ENCODE data around the gene PLXNA2.

PLXNA2 gene

DNA sequence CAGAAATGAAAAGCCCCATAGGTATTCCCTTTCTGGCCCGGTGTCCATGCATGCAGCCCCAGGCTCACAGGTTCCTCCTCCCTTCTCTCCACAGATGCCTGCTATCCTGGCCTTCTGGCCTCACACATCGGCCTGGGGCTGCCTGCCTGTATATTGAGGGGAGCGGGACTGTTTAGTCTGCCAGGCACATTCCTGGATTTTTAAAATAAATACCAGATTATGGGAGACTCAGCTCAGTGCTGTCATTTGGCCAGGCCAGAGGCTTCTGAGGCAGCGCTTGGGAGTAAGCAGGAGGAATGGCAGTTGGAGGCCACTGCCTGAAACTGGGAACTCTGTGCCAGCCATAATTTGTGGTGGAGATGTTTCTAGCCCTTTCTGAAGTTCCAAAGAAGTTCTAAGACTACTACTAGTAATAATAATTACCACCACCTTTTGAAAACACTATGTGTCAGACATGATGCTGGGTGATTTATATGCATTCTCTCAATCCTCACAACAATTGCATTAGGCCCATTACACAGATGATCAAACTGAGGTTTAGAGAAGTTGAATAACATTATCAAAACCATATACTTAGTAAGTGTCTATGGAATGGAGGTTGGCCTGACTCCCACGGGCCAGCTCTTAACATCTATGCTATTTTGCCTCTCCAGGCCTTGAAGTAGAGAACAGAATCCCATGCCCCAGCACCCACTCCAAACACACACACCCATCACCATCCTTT, 107.6 kb downstream of the PLXNA2 start:
- no peak for DNase-seq

DNA sequence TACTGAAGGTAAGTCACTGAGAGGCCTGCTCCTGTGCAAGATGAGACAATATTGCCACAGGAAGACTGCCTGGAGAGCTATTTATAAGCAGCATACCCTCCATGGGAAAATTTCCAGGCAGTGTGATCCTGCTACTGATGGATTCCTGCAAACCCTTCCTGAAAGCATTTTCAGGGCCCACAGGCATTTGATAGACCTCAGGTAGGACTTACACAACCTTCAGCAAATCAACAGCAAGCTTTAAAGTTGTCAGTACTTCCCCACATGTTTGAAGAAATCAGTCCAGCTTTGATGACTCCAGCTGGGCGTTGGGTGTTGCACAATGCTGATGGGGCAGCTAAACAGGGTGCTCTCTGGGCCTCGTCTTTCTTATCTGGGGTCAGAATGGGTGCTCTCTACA, 108.8 kb downstream of the PLXNA2 start:
- no peak for DNase-seq

DNA sequence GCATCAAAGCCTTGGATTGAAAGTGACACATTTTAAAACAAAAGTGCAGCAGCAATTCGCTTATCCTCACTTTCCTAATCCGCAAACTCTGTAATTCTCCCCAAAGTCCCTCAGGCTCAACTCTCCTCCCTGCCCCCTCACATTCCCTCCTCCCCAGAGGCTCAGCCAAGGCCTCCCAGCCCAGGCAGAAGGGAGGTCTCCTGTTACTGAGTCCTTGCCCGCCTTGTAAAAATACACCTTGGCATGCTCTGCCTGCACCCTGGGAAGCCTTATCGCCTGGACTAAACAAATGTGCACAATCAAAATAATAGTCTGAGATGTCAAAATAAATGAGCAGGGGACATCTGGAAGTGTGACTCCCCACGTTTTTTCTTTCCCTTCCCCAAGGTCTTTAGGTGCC, 109.7 kb downstream of the PLXNA2 start:
- DNase-seq, result no peak

DNA sequence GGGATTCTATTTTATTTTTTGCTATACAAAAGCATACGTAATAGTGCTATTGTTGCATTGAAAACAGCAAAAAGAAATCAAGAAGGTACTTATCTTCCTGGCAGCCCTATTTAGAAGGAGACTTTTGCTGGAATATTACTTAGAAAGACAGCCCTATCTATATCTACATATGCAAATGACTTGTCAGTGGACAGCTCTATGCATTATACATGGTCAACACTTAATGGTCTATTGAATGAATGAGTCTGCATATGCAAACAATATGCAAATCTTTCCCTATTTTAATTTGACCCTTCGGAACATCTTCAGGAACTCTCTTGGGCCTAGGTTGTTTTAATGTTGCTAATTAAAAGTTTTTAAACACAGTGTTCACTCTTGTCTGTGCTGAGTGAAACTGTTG, 110.8 kb downstream of the PLXNA2 start:
- no peak for DNase-seq

DNA sequence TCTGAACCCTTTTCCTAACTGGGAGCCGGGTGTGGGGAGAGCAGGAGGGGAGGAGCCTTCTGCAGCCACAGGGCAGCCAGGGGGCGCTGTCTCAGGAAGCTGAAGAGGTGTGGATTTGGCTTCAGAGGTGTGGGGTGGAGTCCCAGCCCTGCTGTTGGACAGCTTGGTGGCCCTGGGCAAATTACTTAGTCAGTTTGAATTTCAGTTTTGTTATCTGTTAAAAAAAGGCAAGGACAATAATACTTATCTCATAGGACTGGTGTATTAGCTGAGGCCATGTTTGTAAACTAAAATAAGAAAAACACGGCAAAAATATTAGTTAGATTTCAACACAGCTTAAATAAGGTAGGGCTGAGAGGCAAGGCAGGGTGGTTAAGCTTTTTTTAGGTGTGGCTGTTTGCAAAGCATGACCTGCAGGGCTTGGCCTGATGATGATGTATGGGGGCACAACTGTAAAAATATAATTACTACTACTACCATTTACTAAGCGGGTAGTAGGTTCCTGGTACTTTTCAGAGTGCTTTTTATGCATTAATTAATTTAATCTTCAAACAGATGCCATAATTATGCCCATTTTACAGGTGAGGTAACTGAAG, 111.8 kb downstream of the PLXNA2 start:
- DNase-seq, result peak; percentile 76

DNA sequence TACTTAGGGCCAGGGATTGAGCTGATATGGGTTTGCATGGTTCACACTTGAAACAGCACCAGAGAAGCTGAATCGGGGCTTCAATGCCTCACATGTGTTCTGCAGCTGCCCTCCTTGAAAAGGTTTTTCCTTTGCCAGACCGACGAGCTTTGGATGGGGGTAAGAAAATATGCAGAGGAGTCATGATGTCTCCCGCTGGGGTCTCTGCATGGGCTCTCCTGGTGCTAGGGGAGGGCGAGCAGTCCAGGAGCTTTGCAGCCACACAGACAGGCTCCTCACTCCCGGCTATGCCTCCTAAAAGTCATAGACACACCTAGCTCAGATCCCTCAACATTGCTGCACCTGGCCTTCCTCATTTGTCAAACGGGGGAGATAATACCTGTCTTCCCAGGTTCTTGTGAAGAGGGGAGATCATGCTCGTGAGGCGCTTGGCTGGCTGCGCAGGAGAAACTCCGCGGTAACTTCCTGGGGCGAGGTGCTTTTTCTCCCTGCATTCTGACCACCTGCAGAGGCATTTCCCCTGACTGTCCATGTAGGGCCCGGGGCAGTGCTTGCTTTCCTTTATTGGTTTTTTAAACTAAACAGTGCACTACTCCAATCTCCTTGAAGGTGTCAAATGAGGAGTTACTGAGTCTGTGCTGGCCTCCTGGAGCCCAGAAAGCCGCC, 112.4 kb downstream of the PLXNA2 start:
- no peak for DNase-seq

DNA sequence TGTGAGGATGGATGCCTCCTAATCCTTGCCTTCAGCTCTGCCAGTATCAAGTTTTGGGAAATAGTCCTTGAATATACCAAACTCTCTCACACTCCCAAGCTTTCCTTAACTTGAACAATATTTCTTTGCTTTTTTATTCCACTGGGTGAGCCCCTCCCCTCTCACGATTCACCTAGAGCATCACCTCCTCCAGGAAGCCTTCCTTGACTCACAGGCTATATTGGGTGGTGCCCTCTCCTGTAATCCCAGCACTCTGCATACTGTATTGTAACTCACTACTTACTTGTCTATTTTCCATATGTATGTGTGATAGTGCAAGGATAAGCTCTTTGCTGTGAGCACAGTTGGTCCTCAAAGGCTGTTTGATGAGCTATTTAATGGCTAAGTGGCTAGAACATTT, 114.7 kb downstream of the PLXNA2 start:
- no peak for DNase-seq

DNA sequence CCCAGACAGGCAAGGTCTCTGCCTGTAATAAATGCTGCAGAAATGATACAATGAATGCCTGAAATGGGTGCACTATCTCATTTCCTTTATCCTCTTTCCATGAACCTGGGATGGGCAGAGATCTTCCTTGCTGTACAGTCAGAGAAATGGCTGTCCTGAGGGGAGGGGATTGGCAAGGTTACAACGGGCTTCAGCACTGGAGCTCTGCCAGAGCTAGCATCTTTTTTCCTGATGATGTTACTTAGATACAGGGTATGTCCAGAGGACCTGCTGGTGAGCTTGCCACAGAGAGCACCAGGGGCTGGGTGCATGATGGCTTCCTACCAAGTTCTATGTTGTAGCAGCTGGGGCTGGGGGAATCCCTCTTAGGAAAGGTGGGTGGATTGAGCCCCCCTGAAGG, 115.1 kb downstream of the PLXNA2 start:
- no peak for DNase-seq

DNA sequence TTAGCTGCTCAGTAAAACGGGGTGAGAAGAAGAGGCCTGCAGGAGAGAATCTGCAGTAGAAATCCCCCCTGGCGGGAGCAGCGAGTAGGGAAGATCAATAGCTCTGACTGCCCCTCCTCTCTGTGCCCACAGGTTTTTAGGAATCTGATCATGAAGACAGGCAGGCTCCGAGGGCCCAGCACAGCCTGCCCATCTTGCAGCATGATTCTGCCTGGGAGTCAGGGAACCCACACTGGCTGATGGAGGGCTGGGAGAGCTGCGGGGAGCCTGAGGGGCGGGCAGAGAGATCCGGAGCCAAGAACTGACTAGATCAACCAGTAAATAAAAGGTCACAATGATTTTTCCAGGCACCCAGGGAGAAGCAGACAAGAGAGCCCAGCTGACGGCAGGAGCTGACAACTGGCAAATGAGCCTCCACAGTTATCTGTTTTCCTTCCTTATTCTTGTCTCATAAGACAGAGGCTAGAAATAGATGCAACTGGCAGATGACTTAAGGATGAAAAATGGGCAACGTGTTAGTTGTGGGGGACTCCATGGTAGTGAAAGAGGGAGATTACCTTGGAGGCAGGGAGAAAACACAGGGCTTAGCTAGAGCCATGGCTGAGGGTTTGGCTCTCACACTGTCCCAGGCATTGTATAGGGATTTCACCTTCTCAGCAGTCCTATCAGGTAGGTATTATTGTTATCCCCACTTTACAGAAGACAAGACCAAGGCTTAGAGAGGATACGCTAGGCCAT, 116.2 kb downstream of the PLXNA2 start:
- no peak for DNase-seq

DNA sequence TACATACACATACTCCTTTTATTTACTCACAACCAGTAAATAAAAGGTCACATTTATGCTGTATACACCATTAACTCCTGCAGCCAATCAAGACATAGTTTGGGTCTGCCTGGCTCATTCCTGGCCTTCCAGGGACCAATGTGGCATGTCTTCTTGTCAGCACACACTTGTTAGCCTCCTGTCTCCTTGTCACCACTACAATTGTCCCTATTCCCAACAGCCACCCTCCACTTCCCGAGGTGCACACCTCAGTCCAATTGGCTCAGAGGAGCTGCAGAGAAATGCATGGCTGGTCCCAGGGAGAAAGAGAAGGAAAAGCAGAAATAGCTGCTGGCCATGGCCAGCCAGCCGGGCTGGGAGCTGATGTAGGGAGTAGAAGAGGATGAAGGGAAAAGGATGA, 116.9 kb downstream of the PLXNA2 start:
- DNase-seq, result no peak

DNA sequence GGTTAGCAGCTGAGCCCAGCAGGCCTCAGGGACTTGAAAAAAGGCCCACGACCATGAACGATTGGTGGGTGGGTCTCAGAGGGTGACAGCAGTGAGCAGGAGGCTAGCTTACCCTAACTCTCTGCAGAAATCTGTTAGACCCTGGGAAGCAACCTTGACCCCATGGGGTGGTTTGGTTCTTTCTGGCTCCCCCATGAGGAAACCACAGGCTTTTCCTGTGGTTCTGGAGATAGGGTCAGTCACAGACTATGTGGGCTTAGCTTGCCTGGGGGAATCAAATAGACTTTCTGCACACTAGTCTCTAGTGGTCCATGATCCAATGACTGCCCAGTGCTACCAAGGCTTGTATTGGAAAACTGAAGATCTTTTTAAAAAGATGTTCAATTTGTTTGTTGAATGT, 118.1 kb downstream of the PLXNA2 start:
- no peak for DNase-seq

DNA sequence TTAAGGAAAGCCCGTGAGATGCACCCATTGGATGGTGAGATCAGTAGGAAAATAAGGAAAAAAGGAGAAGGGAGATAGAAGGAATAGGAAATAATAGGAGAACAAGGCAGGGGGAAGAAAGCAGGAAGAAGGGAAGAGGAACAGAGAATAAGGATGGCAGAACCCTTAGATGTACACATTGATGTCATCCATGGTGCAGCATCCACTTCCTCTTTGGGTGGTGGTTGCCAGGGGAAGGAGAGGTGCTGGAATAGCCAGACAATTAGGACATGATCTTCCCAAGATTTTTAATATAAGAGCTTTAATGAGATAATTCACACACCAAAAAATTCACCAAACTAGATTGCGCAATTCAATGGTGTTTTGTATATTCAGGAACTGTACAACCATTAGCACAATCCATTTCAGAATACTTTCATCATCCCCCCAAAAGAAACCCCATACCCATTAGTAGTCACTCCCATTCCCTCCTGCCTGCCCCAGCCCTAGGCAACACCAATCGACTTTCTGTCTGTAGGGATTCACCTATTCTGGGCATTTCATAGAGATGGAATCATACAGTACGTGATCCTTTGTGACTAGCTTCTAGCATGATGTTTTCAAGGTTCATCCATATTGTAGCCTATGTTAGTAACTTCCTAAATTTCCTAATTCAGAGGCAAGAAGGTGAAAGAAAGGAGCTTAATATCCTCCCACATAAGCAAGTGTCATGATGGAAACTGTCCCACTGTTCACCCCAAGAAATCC, 121.4 kb downstream of the PLXNA2 start:
- no peak for DNase-seq

DNA sequence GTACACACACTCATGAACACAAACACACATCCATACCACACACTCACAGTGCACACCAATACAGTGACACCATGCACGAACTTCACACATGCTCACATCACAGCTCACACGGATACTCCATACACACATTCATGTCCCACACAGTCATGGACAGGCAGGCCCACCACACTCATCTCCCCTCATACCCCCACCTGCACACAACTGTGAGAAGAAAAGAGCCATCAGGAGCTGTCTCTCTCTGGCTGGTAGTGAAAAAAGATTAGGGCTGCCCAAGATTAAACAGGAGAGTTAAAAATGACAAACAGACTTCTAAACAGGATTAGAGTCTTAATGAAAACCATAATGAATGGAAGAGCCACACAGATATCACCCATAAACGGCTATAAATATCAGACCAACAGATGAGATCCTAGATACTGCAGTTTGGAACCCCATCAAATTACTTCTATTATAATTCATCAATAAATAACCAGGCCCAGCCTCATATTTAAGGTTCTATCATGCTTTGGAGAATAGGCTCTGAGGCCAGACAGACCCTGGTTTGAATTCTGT, 122.3 kb downstream of the PLXNA2 start:
- DNase-seq, result no peak

DNA sequence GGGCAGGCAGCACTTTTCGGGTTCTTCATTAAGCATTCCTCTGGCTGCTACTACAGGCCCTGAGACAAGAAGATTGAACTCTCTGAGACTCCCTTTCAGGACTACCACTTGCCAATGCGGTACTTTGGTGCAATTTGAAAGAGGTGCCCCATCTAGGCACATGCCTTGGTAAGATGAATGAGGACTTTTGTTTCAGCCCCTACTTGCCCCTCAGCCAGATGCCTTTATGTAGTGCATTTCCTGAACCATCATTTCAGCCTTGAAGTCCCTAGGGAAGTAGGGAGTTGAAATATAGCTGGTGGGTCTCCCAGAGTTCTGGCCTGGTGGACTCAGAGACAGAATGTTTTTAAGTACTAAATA, 123.8 kb downstream of the PLXNA2 start:
- no peak for DNase-seq

DNA sequence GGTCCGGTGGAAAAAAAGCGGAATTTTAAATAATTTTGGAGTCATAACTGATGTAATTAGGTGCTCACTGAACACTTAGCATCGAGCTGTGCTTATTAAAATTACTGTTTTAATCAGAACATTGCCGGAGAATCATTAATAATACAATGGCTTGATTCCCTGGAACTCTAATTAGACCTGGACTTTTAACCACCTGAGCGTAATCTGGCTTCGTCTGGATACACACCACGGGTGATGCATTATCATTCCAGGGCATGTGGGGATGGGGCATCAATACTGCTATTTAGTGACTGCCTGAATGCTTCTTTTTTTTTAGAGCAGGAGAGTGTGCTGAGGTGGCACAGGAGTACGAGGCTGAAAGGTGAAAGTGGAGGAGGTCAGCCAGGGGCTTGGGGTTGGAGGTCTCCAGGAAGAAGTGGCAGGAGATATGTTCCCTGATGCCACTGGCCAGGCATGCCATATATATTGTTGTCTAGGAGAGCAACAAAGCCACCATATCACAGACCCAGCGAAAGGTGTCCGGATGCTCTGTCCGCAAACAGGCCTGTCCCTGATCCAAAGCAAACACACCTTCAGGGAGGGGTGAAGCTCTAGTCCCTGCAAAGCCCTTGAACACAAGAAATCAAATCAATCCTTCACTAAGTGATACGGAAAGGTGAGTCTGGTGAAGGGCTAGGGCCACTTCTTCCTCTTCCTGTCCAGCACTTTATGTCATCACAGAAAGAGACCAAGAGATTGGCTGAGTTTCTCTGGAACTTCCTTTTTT, 125.2 kb downstream of the PLXNA2 start:
- DNase-seq, result no peak

DNA sequence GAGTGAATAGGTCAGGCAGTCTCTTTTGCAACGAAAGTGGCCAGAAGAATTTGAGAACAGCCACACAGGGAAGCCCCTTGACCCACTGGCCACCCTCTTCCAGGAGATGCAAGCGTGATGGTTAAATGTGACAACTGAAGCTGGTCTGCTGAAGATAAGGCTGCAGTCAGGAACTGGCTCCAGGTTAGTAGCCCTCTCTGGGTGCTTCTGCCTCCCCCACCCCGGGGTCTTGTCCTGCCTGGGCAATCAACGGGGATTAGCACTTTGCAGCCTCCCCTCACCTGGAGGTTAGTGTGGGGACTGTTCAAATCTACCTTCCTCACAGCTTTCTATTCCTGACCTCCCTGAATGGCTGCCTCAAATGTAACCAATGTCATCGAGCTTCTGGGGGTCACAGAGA, 125.9 kb downstream of the PLXNA2 start:
- no peak for DNase-seq

DNA sequence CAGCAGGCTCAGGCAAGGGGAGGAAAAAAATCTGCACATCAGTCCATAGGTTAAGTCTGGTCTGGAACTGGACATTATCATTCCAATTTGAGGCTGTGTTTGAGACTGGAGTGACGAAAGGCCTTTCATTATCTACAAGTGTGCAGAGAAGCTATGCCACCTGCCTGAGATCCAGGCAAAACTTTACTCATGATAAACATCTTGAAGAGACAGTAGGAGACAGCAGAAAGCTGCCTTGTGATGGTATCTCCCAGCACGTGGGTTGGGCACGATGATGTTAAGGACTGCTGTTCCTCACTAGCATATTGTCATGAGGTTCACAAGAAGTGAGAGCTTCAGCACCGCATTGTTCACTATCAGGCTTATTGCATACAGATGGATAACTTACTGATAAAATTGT, 126.4 kb downstream of the PLXNA2 start:
- no peak for DNase-seq

DNA sequence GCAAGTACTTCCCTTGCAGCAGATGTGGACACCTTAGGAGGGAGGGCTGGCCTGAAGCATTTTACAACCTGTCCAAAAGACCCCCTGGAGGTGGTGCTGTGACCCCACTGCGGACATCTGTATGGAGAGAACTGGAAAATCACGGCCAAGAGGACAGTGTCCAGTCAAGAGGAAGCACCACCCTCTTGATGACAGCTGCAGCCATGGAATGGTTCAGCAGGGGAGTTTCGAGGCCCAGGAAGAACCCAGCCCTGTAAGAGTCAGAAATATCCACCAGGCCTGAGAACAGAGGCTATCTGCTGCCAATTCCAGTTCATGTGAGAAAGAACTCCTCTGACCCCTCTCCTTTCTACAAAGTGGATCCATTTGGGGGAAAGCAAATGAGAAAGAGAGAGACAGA, 126.8 kb downstream of the PLXNA2 start:
- DNase-seq, result no peak

DNA sequence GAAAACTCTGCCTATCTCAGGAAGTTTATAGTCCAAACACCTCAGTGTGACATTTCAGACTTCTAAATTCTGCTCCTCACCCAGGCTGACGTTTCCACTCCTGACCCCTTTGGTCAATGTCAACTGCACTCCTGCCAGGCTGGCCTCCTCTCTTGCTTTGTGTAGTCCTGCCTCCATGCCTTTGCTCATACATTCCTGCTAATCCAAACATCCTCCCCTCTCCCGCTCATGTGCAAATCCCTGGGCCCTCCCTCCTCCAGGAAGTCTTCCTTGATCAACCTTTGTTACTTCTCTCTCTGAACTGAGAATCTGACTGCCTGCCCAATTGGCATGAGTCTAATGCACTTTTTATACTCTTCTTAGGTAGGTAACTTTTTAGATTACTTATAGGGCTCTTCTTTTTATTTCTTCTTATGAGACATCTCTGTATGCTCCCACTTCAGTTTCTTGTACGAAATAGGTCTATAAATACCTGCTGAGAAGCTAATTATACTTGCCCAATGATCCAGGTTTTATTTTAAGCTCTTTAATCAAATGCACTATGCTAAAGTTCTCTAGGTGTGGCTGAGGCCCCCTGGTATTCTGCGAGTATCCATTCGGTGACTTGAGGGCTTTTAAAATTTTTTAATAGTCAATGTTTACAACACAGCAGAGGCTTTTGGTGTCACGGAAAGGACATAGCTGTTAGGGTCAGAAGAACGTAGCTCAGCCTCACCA, 128.1 kb downstream of the PLXNA2 start:
- no peak for DNase-seq

DNA sequence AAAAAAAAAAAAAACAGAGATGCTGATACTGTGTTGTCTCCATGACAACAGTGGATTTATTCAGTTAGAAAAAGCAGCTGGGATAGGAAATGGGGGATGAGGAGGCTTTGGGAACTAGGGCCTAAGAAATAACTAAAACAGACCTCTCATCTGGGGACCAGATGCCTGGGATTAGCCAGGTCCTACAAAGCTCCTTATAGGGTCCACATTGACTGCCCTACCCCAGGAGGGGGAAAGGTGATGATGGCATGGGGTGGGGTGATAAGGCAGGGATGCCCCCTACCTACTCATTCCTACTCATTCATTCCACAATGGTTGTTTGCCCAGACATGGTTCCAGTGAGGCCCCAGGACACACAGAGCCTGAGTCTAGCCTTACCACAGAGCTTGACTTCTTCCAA, 131.2 kb downstream of the PLXNA2 start:
- DNase-seq, result no peak

DNA sequence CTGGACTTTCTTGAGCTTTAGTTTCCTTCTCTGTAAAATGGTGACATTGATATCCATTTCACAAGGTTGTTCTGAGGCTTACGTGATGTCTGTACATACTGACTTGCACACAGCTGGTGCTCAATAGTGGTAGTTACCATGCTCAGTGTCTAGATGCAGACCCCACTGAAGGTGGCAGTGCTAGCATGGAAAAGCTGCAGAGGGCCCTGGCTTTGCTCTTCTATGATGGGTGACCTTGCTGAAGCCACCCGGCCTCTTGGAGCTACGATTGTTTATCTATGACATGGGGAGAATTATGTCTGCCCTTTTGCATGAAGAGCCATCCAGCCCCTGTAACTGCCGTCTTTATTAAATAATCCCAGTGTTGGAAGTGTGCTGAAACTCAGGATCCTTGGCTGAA, 131.8 kb downstream of the PLXNA2 start:
- no peak for DNase-seq
